Stimulated activated CD4-positive, alpha-beta T cell treated with anti-CD3 and anti-CD28 coated beads, Interleukin-4, amount 100 ng/mL, for 24 hours (primary cell): Measurements from ENCODE around the gene FAT1.

ENCODE experiments used
- DNase-seq: peaks from one replicate; pipeline ENCODE4 v3.0.0-alpha.2; 2020

FAT1 gene

DNA sequence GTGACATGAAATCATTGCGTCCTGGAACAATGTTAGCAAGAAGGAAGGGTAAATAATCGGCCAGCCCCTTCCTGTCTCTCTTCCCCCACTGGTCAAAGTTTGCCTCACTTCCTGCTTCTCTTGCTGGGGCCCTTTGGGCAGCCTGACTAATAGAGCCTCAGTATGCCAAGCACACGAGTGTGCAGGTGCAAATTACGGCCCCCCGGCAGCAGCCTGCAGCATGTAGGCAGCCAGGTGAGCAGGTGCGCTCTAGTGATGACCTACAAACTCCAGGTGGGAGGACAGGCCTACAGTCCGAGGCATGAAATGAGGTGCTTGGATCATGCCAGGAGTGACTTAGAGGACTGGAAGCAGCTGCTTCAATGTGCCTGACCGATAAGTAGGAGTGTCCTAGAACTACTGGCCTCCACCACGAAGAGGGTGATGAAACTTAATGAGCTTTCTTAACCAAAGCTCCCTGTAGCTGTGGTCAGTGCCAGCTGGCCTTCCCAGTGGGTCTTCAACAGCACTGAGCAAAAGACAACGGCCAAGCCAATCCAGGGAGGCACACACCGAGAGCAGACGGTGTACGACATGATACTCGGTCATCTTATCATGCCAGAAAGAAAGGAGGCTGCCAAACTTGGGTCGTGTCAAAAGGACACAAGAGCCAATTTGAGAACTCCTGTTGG lies 26.1 kb upstream of the FAT1 start:
- no peak for DNase-seq

DNA sequence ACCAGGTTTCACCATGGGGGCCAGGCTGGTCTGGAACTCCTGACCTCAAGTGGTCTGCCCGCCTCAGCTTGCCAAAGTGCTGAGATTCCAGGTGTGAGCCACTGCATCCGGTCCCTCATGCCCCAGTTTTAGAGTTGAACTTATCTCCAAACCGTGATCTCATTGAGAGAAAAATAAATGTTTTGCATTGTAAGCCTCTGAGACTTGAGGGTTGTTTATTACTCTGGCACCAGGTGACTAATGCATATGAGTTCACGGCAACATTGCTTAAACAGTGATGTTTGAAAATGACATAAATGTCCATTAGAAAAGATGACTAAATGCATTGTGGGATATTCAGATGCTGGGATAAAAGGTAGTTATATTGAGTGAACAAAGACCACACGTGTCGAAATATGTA lies 22.9 kb upstream of the FAT1 start:
- DNase-seq: no peak

DNA sequence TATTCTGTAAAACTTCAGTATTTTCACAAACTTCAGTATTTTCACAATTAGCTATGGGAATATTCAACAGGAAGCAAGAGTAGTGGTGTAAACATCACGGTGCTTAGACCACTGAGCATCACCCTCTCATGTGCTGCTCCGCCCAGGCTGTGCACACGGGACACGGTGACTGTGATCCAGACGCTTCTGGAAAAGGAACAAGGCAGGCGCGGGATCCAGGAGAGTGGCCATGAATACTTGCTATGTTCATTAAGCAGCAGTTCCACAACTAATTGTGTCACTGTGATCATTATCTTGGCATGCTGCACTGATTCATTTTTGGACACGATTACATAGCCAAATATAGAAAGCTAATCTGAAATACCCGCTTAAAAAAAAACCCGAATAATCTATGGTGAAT lies 19.6 kb upstream of the FAT1 start:
- no peak for DNase-seq

DNA sequence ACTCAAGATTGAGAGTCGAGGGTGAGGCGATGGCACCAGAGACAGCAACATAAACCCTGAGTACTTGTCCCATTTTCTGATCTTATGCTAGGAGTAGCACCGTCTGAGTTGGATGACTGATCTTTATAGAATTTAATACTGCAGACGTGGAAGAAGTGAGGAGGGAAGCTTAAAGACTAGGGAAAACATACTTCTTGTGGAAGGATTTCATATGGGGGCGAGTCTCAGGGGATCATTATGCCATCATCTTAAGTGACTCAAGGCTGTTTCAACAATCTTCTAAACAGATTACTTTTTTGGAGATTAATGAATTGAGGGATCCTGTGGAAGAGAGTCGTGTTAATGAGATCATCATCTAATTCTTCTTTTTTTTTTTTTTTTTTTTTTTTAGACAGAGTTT lies 17.2 kb upstream of the FAT1 start:
- no peak for DNase-seq

DNA sequence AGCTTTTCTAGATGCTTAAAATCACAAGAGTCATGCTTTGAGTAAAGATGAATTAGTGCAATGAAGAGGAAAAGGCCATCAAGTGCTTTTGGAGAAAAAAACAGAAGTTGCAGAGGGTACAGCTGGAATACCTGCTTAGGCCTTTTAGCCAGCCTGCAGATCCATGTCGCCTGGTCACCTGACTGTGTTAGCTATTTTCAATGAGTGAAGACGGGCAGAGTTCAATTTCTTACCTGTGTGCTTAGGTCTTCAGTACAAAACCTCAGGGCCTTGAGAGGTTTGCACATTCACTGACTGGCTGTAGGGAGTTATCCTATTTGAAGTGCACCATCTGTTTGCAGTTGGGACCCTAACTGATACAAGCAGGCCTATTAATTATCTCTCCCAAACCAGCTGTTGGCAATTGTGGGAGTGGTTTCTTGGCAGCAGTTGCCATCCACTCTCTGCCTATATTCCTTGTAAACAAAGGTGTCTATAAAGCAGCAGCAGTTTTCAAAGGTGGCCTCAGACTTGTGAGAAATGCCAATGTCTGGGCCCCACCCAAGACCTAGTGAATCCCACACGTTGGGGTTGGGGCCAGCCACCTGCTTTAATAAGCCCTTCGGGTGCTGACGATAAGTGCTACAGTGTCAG lies 16.3 kb upstream of the FAT1 start:
- no peak for DNase-seq

DNA sequence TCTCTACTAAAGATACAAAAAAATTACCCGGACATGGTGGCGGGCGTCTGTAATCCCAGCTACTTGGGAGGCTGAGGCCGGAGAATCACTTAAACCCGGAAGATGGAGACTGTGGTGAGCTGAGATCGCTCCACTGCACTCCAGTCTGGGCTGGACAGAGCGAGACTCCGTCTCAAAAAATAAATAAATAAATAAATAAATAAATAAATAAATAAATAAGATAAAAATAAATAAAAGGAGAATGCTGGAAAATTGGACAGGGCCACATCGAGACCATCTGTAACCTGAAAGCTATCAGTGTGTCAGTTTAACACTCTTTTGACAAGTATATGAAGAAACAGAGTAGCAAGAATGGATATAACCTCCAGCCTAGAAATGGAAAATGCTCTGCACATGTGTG lies 15.7 kb upstream of the FAT1 start:
- DNase-seq: no peak

DNA sequence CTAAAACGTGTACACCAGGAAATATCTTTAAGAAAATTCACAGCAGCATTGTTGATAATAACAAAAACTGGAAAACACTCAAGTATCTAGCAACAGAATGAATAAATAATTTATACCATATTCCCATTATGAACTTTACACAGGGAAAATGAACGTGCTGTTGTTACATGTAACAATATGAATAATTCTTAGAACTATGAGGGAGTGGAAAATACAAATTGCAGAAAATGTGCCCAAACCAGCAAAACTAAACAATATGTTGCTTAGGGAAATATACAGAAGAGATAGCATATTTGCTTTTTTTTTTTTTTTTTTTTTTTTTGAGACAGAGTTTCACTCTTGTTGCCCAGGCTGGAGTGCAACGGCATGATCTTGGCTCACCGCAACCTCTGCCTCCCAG lies 14.8 kb upstream of the FAT1 start:
- no peak for DNase-seq

DNA sequence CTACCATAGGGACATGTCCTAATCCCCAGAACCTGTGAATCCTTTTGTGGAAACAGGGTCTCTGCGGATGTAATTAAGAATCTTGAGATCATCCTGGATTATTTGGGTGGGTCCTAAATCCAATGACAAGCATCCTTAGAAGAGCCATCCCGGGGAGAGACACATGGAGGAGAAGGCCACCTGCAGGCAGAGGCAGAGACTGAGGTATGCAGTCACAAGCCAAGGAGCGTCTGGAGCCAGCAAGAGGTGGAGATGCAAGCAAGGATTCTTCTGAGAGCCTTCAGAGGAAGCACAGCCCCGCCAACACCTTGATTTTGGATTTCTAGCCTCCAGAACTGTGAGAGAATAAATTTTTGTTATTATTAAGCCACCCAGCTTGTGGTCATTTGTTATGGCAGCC lies 13.8 kb upstream of the FAT1 start:
- DNase-seq: no peak

DNA sequence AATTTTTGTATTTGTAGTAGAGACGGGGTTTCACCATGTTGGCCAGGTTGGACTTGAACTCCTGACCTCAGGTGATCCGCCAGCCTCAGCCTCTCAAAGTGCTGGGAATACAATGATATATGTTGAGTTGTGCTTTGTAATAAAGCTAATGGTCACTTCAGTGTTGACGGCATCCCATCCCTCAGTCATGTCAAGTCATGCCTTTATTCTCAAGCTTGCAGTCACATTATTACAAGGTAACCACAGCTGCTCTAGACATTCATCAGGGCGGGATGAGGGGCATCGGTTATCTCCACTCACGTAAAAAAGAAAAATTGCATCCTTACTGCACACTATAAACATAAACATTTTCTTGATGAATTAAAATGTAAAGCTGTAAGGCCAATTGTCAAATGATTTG lies 12.8 kb upstream of the FAT1 start:
- no peak for DNase-seq

DNA sequence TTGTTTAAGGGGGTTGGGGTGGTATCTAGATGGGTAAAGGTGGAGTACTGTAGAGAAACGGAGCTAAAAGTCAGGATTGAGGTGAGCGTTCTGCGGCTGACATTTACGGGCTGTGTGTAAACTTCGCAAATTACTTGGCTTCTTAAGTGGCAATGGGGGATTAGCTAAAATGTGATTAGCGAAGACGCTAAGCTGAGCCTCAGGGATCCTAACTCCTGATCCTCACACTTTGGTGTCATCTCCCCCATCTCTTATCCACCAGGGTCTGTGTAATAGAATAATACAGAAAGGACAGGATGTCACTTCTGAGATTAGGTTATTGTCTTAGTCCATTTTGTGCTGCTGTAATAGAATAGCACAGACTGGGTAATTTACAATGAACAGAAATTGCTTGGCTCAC lies 10.6 kb upstream of the FAT1 start:
- no peak for DNase-seq

DNA sequence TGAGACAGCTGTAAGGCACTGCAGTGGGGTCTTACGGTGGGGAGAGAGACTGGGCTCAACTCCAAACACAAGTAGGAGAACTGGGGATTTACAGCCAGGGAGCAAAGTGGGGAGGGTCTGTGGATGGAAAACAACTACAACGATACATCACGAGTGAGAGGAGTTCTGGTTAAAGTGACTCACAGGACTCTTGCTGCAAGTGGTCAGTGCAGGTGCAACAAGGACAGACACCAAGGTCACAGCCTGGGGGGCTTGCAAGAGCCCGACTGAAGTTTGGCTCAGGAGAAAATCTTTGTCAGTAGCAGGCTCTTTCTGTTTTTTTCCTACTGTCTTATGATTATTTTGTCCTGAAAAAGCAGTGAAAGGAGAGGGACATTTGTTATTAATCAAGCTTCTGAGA lies 10.1 kb upstream of the FAT1 start:
- DNase-seq: no peak

DNA sequence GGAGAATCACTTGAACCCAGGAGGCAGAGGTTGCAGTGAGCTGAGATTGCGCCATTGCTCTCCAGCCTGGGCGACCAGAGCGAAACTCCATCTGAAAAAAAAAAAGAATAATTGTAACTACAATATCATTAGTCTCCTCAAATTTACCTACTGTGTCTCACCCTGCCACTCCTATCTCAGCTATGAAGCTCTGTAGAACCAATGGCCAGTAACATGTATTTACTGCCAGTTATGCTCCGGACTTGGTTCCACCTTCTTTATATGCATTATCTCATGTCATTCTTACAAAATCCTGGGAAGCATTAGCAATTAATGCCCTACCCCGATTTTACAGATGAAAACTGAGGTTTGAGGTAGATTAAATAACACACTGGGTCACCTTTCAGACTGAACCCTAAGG lies 7.0 kb upstream of the FAT1 start:
- no peak for DNase-seq

DNA sequence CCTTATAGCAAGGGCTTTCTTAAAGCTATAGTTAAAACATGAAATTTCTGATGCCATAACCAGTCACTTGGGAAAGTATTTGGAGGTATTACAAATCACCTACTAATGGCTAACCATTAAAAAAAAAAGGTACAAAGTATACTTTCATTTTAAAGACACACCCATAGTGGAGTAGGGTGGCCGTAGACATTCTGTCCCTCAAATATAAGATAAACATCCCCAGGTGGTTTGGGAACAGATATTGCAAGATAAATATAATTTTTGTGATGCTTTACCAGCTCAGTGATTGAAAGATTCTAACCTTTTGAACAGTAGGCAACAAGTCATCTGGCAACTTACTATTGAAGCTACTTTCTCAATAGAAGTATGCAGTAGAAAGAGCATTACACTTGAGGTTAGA lies 6.2 kb upstream of the FAT1 start:
- DNase-seq: no peak

DNA sequence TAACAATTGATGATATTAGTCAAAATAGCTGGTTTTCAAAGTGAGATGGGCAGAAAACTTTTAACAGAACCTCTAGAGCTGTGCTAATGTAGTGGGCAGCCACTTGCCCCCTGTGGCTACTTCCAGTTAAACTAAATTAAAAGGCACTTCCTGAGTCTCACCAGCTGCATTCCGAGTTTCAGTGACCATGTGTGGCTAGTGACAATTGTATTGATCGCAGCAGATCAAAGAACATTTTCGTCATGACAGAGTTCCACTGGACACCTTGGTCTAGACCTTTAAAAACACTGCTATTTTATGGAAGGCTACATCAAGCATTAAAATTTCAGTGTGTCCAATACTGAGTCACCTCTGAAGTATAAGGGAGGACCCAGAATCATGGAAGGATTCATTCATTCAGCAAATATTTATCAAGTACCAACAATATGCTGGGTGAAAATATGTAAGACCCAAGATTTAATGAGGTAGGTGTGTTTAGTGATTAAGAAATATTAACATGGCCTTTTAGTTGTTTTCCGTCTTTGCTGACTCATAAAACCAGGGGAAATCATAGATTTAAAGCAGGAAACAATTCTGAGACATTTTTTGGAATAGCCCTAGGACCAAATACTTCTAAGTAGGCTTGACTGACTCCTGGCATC lies 5.1 kb upstream of the FAT1 start:
- DNase-seq: no peak

DNA sequence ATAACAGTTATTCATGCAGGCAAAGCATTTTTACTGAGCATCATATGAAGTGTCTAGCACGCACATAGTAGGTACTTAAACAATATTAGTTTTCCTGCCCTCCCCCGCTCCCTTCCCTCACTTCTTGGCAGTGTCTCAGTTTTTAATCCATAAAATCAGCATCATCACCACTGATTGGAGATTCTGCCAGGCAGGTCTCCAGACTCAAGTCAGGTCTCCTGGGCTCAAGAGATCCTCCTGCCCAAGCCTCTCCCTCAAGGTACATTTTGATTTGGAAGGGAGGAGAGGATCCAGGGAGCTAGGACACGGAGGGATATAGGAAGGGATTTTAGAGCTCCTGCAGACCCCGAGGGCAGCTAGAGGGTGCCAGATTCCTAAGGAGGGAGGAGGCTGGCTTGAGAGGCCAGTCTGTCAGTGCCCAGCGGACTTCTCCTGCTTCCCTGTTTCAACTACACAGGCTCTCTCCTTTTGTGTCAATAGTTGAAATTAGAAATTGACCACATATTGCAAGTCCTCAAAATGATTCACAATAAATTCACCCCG lies 4.4 kb upstream of the FAT1 start:
- no peak for DNase-seq

DNA sequence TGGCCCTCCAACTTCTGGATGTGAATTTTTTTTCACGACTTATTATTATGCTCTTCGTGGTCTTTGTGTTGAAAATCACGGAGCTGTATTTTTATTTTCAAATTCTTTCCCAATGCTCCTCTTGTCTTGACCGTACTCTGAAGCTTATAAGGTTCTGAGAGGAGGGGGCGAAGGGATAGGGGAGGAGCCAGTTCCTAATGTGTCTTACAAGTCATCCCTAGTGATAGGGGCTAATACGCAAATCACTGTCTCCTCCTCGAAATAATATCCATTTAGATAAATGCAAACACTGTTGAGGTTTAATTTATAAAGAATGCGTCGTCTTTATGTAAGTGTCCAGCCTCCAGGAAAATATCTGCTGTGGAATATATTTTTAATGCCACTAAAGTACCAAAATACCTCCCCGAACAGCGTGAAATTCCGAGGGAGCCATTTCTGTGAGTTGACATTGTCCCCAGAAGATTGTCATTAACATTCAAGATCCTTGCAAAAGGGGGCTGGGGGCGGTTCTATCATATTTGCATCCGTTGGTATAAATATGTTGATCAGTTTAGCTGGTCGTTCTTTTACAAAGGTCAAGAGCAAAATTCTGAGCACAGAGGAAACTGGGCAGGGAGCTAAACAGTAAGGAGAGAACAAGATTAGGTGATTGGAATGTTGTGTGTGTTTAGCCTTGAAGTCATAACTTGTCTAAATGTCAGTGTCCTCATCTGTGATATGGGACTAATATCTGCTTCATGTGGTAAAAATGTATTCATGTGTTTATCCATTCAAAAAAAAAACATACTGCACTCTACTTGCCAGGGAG lies 3.7 kb upstream of the FAT1 start:
- DNase-seq: no peak

DNA sequence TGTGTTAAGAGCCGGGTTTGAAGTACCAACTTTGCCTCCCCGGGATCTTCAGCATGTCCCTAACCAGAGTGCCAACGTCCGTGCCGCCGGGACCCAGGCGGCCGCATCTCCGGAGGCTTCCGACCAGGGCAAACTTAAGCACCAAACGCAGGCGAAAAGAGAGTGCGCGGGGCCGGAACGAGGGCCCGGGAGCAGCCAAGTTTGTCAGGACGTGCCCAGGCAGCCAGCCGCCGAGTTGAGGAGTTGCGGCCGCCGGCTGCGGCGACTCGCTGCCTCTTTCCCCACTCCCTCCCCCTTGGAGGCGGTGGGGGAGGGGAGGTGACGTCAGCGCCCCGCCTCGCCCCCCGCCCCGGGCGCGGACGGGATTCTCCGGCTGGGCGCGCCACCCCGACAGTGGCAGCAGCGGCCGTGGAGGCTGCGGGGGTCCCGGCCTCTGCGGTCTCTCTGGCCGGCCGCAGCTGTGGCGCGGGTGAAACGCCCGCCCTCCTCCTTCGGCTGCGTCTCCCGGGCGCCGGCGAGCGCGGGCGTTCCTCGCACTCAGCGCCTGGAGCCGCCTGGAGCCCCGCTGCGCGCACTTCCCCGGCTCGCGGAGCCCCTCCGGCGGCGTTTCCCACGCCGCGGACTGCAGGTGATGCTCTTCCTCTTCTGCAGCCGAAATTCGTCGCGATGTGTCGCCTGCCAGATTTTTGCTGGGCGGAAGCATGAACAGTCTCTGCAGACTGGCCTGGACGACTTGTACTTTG lies 2.9 kb upstream of the FAT1 start:
- DNase-seq: no peak

DNA sequence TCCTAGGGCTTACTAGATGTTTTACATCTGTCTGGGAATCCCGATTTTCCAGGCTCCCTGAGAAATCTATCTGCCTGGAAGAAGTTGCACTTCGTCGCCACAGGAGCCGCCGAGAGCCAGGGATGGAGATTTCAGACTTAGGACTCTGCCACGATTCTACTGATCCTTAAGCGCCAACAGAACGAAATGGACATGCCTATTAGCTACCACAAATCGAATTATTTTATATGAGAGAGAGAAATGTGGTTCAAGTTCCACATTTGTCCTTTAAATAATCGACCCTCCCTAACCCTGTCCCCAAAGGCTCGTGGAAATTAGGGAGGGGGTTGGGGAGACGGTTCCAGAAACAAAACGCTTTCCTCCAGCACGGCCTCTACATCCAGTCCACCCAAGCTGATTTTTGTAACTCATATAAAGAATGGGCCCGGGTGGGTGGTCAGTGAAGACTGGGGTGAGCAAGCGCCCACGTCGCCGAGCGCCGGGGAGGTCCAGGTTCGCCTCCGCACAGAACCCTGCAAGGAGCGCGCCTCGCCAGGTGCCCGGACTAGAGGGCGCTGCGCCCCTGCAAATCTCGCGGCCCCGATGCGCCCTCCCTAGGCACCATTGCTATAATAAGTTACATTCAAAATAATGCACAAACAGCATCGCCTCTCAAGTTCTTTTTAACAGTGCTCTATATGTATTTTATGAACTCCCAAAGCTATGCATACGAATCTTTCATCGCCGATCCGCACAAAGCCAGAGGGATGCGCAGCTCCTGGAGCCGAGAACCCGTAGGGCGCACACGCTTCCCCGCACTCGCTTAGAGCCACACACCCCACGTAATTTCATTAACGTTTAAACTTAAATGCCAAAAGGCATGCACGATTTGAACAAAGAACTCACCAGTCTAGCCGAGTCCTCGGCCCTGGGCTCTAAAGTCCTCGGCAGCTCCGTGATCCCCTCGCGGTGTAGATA lies 2.1 kb upstream of the FAT1 start:
- no peak for DNase-seq

DNA sequence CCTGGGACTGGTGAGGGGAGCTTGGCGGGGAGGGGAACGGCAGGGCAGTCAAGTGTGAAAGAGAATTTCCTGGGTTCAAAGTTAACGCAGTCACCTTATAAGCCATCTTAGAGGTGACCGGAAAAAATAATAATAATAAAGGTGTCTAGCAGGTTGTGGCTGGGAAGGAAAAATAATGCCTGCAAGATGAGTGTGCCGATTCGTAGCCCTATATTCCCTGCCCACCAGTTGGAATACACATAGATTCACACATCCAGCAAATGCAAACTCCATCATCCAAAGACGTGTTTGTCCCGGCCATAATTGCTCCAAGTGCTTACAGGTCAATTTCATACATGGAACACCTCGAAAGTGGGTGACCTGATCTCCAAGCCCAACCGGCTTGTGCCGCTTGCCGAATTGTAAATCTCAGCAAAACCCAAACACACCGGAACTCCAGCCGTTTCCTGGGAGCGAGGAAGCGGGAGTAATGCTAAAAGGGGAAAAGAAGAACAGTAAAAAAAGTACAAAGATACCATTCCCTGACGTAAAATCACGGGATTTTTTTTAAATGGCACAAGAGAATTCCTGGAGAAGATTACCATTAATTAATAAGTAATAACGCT lies 1.3 kb upstream of the FAT1 start:
- DNase-seq: no peak

DNA sequence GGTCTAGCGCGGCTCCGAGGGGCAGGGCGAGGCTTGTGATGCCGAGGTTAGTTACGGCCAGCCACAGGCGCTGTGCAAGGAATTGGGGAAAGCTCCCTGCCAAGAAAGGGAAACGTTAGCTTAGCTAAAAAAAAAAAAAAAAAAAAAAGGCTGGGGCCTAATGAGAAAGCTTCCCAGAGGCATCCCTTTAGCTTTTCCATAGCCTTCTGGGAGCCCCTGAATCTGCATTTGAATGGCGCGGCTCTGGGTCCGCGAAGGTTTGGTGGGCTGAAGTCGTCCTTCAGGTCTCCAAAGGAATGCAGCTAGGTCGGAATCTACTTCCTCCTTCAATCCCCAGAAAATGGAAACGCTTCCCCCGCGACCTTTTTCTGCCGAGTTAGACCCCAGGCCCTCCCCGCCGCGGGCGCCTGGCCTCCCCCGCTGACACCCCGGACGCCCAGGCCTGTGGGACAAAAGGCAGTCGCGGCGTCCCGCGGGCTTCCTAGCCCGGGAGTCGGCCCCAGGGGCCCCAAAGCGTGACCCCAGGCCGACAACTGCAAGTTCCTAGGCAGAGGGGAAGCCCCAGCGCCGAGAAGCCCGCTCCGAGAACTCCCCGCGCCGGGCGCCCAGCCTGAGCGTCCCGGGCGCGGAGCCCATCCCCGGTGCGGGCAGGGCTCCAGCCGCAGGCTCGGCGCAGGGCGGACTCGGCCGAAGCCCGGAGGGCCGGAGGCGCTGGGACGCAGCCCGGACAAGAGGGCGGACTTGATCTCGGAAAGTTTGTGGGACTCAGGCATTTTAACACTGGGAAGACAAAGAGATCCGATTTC lies 605 bp upstream of the FAT1 start:
- DNase-seq: no peak
